GM06990 (cell line): Measurements from ENCODE around the gene CBFA2T3.

Experiments used
- DNase-seq: peaks from one replicate; pipeline ENCODE4 v3.0.0-alpha.2; 2011; ENCODE audit not compliant: insufficient read length; ENCODE audit errors: extremely low read depth
- H3K27me3 ChIP-seq: replicated peaks from 2 replicates; pipeline ENCODE4 v1.6.0; 2011; ENCODE audit warnings: low read length; ENCODE audit not compliant: control insufficient read depth, insufficient read depth
- H3K36me3 ChIP-seq: 2 replicates; pipeline ENCODE4 v1.5.1; 2011; ENCODE audit warnings: low read length; ENCODE audit not compliant: control insufficient read depth, insufficient read depth
- H3K4me3 ChIP-seq: replicated peaks from 2 replicates; pipeline ENCODE4 v1.5.1; 2011; ENCODE audit warnings: low read depth, mild to moderate bottlenecking, control low read depth, low read length
- CTCF ChIP-seq: IDR thresholded peaks from 2 replicates; pipeline ENCODE4 v1.5.1; 2011; ENCODE audit warnings: low read length, control low read depth, mild to moderate bottlenecking, inconsistent platforms; ENCODE audit not compliant: insufficient read depth, poor library complexity, severe bottlenecking

CBFA2T3 gene

GRCh38 chr16:88936008-88936555 lies 40.9 kb downstream of the CBFA2T3 start:
- Histone ChIP-seq H3K36me3 (peaks cover 8% of the 10 kb centered on the region), H3K27me3 (no peaks in the 10 kb centered on the region), H3K4me3 (no peak overlapping the region)
- DNase-seq: no peak
- TF ChIP-seq CTCF: peak; percentile 52

- no peak for TF ChIP-seq CTCF
- no peaks in the 10 kb centered on the region for H3K27me3 ChIP-seq
- peaks cover 8% of the 10 kb centered on the region for H3K36me3 ChIP-seq
- no peak overlapping the region for H3K4me3 ChIP-seq
- no peak for DNase-seq
Measured at GRCh38 chr16:88934066-88934667, 42.8 kb downstream of the CBFA2T3 start.

GRCh38 chr16:88932929-88933328 lies 44.1 kb downstream of the CBFA2T3 start:
- peaks cover 8% of the 10 kb centered on the region for H3K36me3 ChIP-seq
- H3K27me3 ChIP-seq: no peaks in the 10 kb centered on the region
- H3K4me3 ChIP-seq: no peak overlapping the region
- no peak for TF ChIP-seq CTCF
- no peak for DNase-seq

- no peaks in the 10 kb centered on the region for H3K27me3 ChIP-seq
- peaks cover 5% of the 10 kb centered on the region for H3K36me3 ChIP-seq
- no peak overlapping the region for H3K4me3 ChIP-seq
- TF ChIP-seq CTCF: no peak
- DNase-seq: no peak
Measured at GRCh38 chr16:88931936-88932335, 45.1 kb downstream of the CBFA2T3 start.

GRCh38 chr16:88931373-88931900 lies 45.6 kb downstream of the CBFA2T3 start:
- TF ChIP-seq CTCF: no peak
- DNase-seq: no peak
- Histone ChIP-seq H3K27me3 (no peaks in the 10 kb centered on the region), H3K36me3 (peaks cover 5% of the 10 kb centered on the region), H3K4me3 (no peak overlapping the region)
